ENCODE data around the gene STXBP2.

STXBP2 gene

GRCh38 chr19:7694499-7694898 lies 57.6 kb downstream of the STXBP2 start:
- TF ChIP-seq MAX (IDR thresholded peaks at IDR 0.05) (no peak), CREB1 (IDR thresholded peaks at IDR 0.05; ENCODE audit: low read depth) (no peak), EP300 (IDR thresholded peaks at IDR 0.05; ENCODE audit: borderline replicate concordance) (no peak), ZBTB7A (IDR thresholded peaks at IDR 0.05; ENCODE audit: low read depth) (no peak), REST (IDR thresholded peaks at IDR 0.05; ENCODE audit: low read depth) (no peak)
